Stimulated activated CD4-positive, alpha-beta T cell treated with anti-CD3 and anti-CD28 coated beads, Interleukin-1b, Interleukin-23, amount 100 ng/mL, for 24 hours (primary cell): ENCODE data around the gene KRT12.
"Not testable (repeated sequence)": the region's sequence is repeated elsewhere in the genome, so short reads cannot be mapped to it uniquely, and the experiment has no call there.

Experiments
- DNase-seq, 4 experiments: peaks; one replicate each; pipeline ENCODE4 v3.0.0-alpha.2; 2020; ENCODE audit warnings: low read depth in 4 of 4, low spot score in 1 of 4

The KRT12 gene

DNA sequence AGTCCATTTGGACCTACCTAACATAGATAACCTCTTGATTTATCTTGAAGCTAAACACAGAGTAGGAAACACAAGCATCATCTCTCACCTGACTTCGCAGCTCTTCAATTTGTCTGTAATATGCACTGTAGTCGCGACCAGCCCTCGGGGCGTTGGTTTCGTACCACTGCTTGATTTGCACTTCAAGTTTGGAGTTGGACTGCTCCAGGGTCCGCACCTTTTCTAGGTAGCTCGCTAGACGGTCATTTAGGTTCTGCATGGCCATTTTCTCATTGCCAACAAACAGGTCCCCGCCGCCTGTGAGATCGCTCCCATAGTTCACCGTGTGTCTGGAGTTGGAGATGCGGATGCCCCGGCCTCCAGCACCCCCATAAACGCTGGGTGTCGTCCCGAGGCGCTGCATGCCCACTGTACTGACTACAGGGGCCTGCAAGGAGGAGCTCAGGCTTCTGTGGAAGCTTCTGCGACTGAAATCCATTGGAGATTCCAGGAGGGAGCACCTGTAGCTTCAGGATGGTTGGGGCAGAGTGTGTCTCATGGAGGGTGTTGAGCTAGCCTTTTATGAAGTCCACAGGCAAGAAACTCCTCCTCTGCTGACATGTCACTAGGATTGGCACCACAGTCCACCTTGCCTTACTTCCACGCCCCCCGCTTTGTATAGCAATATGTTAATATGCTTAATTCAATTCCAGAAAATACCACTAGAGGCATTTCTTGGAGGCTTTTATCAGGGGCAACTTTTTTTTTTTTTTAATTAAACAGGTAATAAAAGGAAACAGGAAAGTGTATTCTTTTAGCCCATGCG, 17.9 kb upstream of the KRT12 start, which contains the start of gene KRT20:
Gene KRT20 (minus strand): TSS at position 535 of the 805 bp plus-strand sequence. CDS start 57 bp downstream, at position 478.
- no peak for DNase-seq

DNA sequence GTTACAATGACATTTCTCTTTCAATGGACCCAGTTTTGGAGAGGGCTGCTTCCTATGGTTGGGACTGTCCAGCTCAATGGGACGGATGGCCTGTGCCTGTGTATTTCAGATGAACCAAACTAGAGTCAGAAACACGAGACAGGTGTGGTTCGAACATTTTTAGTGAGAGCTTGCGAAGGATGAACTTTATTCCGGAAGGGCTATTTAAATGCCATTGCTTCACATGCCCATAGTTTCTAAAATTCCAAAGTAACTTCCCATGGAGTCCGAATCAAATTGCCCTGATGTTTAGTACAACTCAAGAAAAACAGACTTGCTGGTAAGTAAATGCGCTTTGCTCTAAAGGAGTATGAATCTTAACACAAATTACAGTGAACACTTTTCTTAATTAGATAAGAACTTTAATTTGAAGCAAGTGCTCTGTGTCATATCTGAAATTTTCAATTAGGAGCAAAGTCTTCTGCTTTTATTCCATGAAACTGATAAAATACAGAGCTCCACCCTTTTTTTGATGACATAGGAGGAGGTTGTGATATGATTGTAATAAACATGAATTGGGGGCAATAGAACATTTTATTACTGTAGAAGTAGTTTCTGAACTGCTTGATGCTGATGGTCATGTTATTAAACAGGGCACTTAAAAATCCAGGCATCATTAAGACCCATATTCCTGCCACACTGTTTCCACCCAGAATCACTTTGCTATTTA, 16.8 kb upstream of the KRT12 start:
- no peak for DNase-seq

- no peak for DNase-seq
These were observed 16.0 kb upstream of the KRT12 start for GRCh38 chr17:40883031-40883430.

DNA sequence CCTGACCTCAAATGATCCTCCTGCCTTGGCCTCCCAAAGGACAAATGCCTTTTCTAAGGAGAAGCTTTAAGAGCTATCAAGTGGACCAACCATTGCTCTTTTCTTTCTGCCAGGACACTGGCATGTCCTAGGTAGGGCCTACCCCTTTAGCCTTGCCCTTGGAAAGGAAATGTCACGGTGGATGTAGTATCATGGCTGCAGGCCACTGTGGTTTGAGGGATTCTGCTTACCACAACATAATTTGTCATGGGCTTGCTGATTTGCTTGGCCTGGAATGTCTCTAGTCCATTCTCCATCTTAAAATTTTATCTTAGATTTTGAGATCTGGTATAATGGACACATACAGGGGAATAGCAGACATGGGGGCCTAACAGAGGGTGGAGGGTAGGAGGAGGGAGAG, 12.0 kb upstream of the KRT12 start:
- DNase-seq = no peak

DNA sequence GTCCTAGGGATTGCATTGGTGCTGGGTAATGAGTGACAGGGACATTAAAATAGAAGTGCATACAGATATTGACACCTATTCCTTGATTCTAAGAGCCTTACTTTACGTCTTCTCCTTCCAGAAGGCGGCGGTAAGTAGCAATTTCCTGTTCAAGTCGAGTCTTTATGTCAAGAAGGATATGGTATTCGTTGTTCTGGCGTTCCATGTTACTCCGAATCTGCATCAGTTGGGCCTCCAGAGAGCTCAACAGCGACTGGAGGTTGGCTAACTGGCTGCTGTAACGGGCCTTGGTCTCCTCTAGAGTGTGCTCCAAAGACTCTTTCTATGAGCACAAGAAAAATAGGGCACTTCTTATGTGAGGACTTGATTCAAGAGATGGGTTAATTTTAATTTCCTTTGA, 11.0 kb upstream of the KRT12 start:
- DNase-seq = no peak

DNA sequence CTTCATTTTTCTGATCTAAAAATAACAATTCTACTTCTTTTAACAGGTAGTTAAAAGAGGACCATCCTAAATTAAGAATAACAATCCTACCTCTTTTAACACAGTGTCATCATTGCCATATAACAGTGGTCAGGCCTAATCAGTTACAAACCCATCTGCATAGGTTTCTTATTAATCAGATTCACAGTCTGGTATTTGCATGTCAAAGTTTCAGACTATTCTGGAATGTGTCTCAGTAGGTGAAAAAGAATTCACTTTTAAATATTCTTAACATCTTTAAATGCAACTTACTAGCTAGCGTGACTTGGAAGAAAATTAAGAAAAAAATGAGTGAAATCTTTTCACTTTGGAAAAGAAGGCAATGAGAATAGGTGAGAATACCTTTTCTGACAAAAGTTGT, 6.8 kb upstream of the KRT12 start:
- DNase-seq = no peak

- DNase-seq = no peak
These were observed 6.2 kb upstream of the KRT12 start for GRCh38 chr17:40873255-40873654.

- DNase-seq = no peak
These were observed 5.4 kb upstream of the KRT12 start for GRCh38 chr17:40872416-40872815.

- no peak for DNase-seq
These were observed 4.3 kb upstream of the KRT12 start for GRCh38 chr17:40871316-40871715.

DNA sequence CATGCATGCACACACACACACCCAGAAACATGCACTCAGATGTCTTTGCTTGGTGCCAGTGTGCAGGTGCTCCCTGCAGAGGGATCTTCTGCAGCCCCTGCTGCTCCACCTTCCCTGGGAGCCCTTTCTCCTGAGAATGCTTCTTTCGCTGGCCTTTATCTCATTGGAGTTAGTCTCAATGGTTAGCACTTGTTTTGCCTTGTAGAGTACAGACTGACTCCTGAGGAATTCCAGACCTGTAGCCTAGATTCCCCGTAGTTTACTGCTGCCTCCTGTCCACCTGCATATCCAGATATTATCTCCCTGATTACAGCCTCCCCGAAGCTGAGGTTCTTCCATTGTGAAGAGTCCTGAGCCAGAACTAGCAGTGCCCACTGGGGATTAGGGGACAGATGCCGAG, 3.1 kb upstream of the KRT12 start:
- DNase-seq = no peak

GRCh38 chr17:40864661-40865390, 2.2 kb downstream of the KRT12 start:
- DNase-seq = no peak

GRCh38 chr17:40862985-40863733, 3.9 kb downstream of the KRT12 start:
- DNase-seq = no peak

DNA sequence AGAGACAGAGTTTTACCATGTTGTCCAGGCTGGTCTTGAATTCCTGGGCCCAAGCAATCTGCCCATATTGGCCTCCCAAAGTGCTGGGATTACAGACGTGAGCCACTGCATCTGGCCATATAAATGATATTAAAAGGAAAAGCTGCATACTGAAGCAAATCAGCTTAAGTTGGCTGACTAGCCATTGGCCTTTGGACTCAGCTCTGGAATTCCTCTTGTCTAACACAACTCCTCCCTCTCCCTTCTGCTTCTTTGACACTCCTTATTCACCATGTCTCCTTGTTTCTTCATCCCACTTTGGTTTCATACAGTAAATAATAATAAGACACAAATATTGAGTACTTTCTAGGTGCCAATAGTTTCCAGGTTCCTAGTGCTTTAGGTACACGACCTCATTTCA, 7.5 kb downstream of the KRT12 start:
- DNase-seq = no peak

DNA sequence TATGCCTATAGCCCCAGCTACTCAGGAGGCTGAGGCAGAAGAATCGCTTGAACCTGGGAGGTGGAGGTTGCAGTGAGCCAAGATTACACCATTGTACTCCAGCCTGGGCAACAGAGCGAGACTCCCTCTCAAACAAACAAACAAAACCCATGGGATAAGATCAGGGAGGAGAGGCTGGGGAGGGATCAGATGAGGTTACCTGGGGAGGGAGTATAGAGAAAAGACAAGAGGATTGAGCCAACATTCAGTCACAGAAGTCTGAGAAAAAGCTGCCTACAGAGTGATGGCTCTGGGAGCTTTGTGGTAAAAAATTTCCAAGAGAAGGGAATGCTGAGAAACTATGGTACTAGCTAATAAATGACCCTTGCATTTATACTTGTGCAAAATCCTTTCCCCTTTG, 8.4 kb downstream of the KRT12 start:
- DNase-seq = not testable (repeated sequence)

GRCh38 chr17:40857535-40857934, 9.5 kb downstream of the KRT12 start:
- no peak for DNase-seq

GRCh38 chr17:40854175-40854814, 12.7 kb downstream of the KRT12 start:
- DNase-seq = no peak

GRCh38 chr17:40852364-40852763, 14.7 kb downstream of the KRT12 start:
- DNase-seq = no peak

DNA sequence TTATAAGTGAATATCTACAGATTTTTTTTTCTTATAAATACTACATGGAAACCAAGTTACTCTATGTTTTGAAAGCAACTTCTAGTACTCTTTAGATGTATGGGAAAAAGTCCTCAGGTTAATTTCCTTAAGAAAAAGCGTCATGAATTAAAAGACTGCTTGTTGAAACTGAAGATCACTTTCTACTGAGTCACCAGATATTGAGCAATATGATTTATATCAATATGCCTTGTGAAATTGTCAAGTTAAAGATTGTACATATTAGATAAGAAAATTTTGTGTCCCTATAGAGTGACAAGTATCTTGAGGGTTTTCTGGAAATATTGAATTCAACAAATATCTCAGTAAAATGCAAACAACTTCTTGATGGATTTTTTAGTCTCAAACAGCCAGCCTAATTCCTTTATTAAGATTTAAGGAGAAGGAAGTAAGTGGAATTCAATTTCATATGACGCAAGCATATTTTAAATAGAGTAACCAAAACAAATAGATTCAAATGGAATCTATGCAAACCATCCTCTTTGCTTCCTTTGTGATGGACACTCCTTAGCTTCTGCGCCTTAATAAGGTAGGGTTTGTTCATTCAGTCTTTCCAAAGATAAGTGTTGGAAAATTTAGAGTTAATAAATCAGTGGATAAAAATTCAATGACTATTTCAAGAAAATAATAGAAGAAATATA, 16.6 kb downstream of the KRT12 start:
- DNase-seq = no peak

DNA sequence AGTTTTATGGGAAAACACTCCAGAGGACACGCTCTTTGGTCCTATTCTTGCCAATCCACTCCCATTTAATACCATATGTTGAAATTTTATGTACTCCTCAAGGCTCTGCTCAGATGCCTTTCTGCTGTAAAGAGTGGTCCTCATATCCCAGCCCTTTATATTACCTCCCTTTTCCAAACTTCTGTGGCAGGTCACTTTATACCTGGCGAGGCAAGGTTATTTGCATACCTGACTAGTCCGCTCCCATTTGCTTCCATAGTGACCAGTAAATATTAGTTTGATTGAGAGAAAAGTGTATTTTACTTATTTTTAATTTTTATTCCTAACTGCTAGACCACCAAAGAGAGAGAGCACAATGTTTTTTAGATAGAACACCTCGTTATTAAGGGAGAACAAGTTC, 17.3 kb downstream of the KRT12 start:
- no peak for DNase-seq

GRCh38 chr17:40848583-40849235, 18.3 kb downstream of the KRT12 start:
- DNase-seq = no peak
